GOT3 (cell line): ENCODE results near the gene MYH6.
"Not testable (repeated sequence)": the region's sequence is repeated elsewhere in the genome, so short reads cannot be mapped to it uniquely, and the experiment has no call there.

ENCODE experiments used
- DNase-seq: peaks from one replicate; lab custom pipeline; 2025; ENCODE audit warnings: mixed read lengths; lab: John Stamatoyannopoulos, UW

The MYH6 gene

GRCh38 chr14:23407516-23408306, at the start of gene MYH6:
TSS of gene MYH6 (minus strand) at chr14:23408273. CDS start at chr14:23407223, 1,050 bp downstream.
- DNase-seq = no peak

- not testable (repeated sequence) for DNase-seq
Observed at GRCh38 chr14:23456883-23457586, 49.0 kb upstream of the MYH6 start.

GRCh38 chr14:23454445-23454856, 46.4 kb upstream of the MYH6 start:
- DNase-seq = no peak

GRCh38 chr14:23452237-23452636, 44.2 kb upstream of the MYH6 start:
- no peak for DNase-seq

- DNase-seq = no peak
Observed at GRCh38 chr14:23450379-23450778, 42.3 kb upstream of the MYH6 start.

GRCh38 chr14:23449314-23449713, 41.2 kb upstream of the MYH6 start:
- no peak for DNase-seq

GRCh38 chr14:23447361-23448350, 39.6 kb upstream of the MYH6 start:
- no peak for DNase-seq

- no peak for DNase-seq
Observed at GRCh38 chr14:23446291-23446851, 38.3 kb upstream of the MYH6 start.

- DNase-seq = no peak
Observed at GRCh38 chr14:23445773-23446172, 37.7 kb upstream of the MYH6 start.

GRCh38 chr14:23444314-23444713, 36.2 kb upstream of the MYH6 start:
- no peak for DNase-seq

GRCh38 chr14:23443881-23444280, 35.8 kb upstream of the MYH6 start:
- no peak for DNase-seq

GRCh38 chr14:23443411-23443812, 35.3 kb upstream of the MYH6 start:
- DNase-seq = no peak

GRCh38 chr14:23442721-23443356, 34.8 kb upstream of the MYH6 start:
- DNase-seq = peak; percentile 95

GRCh38 chr14:23441076-23441475, 33.0 kb upstream of the MYH6 start:
- no peak for DNase-seq

- DNase-seq = no peak
Observed at GRCh38 chr14:23439107-23439835, 31.2 kb upstream of the MYH6 start.

GRCh38 chr14:23438101-23438971, 30.3 kb upstream of the MYH6 start:
- DNase-seq = no peak

- DNase-seq = no peak
Observed at GRCh38 chr14:23437133-23438100, 29.3 kb upstream of the MYH6 start.
